Measurements from ENCODE around the gene COPZ2.

- TF ChIP-seq POLR2A (IDR thresholded peaks at IDR 0.05) = no peak
- no peak for TF ChIP-seq CTCF (IDR thresholded peaks at IDR 0.05)
Observed at GRCh38 chr17:48027322-48027981, 10.1 kb downstream of the COPZ2 start.
